Dermis lymphatic vessel endothelial cell (primary cell): ENCODE measurements around the gene SKA2. TPM values are rescaled to one million over a fixed set of nuclear protein-coding genes. Genes with fewer than 3 reads are reported as not detected.

ENCODE experiments used
- total RNA-seq: library from RNA; depleted of rRNA; stranded (reverse); fragments of >200 nt; gene quantifications from 2 replicates; pipeline ENCODE4 v1.2.1, GENCODE V29; 2014

The SKA2 gene
- total RNA-seq = 31.5 and 41.5 TPM in 2 replicates

GRCh38 chr17:59154721-59155438, at the start of gene SKA2:
Gene SKA2, minus strand, starts transcription at chr17:59155186. Its CDS starts 23 bp downstream, at chr17:59155163.

GRCh38 chr17:59155439-59156177, 622 bp upstream of the SKA2 start, which contains the start of gene PRR11:
Gene PRR11, plus strand, starts transcription at chr17:59155746. Its CDS starts 14,007 bp downstream, at chr17:59169753.

GRCh38 chr17:59106463-59107305, 48.3 kb downstream of the SKA2 start, which contains the start of gene TRIM37:
Gene TRIM37, minus strand, starts transcription at chr17:59106880. Its CDS starts 419 bp downstream, at chr17:59106461.

Other genes starting within 250 kb of the SKA2 start
- gene TRIM37, start 48.3 kb downstream of the SKA2 start, total RNA-seq = 35.1 and 42.0 TPM in 2 replicates
- gene PRR11, start 560 bp upstream of the SKA2 start, total RNA-seq = 2.2 and 2.8 TPM in 2 replicates
- gene SMG8, start 54.8 kb upstream of the SKA2 start, total RNA-seq = 18.6 and 22.7 TPM in 2 replicates
- 1.1 and 1.4 TPM in 2 replicates for gene GDPD1, start 65.3 kb upstream of the SKA2 start, total RNA-seq
- gene YPEL2, start 176.5 kb upstream of the SKA2 start, total RNA-seq = 49.2 and 54.7 TPM in 2 replicates